HepG2 (cell line): Measurements from ENCODE around the gene HRC. TPM values are rescaled to one million over a fixed set of nuclear protein-coding genes. Genes with fewer than 3 reads are reported as not detected.
A peak's percentile ranks its signal among the peaks of the same experiment; 100 is the strongest.

Experiments used
- ATAC-seq: fragments of 200-7000 bp; cut with Tn5 transposase; 3 replicates; pipeline ENCODE4 v1.9.1; 2020; ENCODE audit warnings: mild to moderate bottlenecking, moderate library complexity
- BruUV-seq: library from RNA; stranded (reverse); fragments of 400-500 nt; replicated peaks from 2 replicates; lab custom pipeline; 2021; lab: Mats Ljungman, UMichigan
- CTCF ChIA-PET: fragments of 300-600 bp; formaldehyde crosslinking; extraction: SDS; loops from one replicate; lab custom pipeline; 2021; ENCODE audit warnings: low total read pairs, inconsistent platforms, low intra/inter-chr PET ratio; lab: Yijun Ruan, JAX
- POLR2A ChIA-PET: fragments of 350-600 bp; sonication (Branson Sonifier 250); formaldehyde crosslinking; loops from one replicate; lab custom pipeline; 2020; ENCODE audit warnings: antibody characterized with exemption, inconsistent platforms; lab: Yijun Ruan, JAX
- DNase-seq: peaks from one replicate; pipeline ENCODE4 v3.0.0-alpha.2; 2015; ENCODE audit warnings: low spot score
- FAIRE-seq: peaks from 3 replicates; lab custom pipeline; 2011; peaks lifted over from hg19 to GRCh38; lab: Jason Lieb, UNC
- H2AFZ ChIP-seq: one replicate; pipeline ENCODE4 v1.6.1; 2011; ENCODE audit warnings: low read length, inconsistent platforms
- H3K27ac ChIP-seq: fragments of 300-600 bp; 3 replicates; pipeline ENCODE4 v1.8.0; 2011; ENCODE audit warnings: mixed run types, mild to moderate bottlenecking, mixed read lengths, low read length, inconsistent platforms; ENCODE audit not compliant: insufficient read depth; ENCODE audit errors: extremely low read length
- H3K27me3 ChIP-seq, 2 experiments: fragments of 200-600 bp in 1 of 2; 2 replicates in 1 of 2; 3 replicates in 1 of 2; pipeline versions ENCODE4 v1.6.0 to v1.8.0; 2011; ENCODE audit warnings: low read length in 2 of 2, mild to moderate bottlenecking in 2 of 2, moderate library complexity in 2 of 2, inconsistent platforms in 1 of 2; ENCODE audit not compliant: insufficient read depth in 2 of 2, control insufficient read depth in 1 of 2
- H3K36me3 ChIP-seq, 2 experiments: fragments of 200-600 bp in 1 of 2; replicated peaks in 1 of 2; 2 replicates in 1 of 2; 3 replicates in 1 of 2; pipeline versions ENCODE4 v1.5.1 to v1.8.0; 2011; ENCODE audit warnings: low read length in 2 of 2, inconsistent platforms in 1 of 2; ENCODE audit not compliant: insufficient read depth in 2 of 2, control insufficient read depth in 1 of 2
- H3K4me1 ChIP-seq: 2 replicates; pipeline ENCODE4 v1.5.1; 2012; ENCODE audit warnings: low read length, inconsistent platforms; ENCODE audit not compliant: insufficient read depth
- H3K4me2 ChIP-seq: 2 replicates; pipeline ENCODE4 v1.6.0; 2011; ENCODE audit warnings: low read depth, low read length, inconsistent platforms
- H3K4me3 ChIP-seq, 3 experiments: fragments of 200-600 bp in 1 of 3; sonication (generic), shearing (Covaris generic) in 1 of 3; replicated peaks in 1 of 3; 2 replicates each; pipeline ENCODE4 v1.5.1; 2011 to 2016; ENCODE audit warnings: low read length in 3 of 3, inconsistent platforms in 2 of 3, low read depth in 2 of 3, mild to moderate bottlenecking in 2 of 3, control low read depth in 1 of 3, mixed read lengths in 1 of 3; ENCODE audit not compliant: insufficient read depth in 1 of 3
- H3K79me2 ChIP-seq: one replicate; pipeline ENCODE4 v1.6.1; 2011; ENCODE audit warnings: low read length, inconsistent platforms; ENCODE audit not compliant: insufficient read depth
- H3K9ac ChIP-seq: 2 replicates; pipeline ENCODE4 v1.6.0; 2011; ENCODE audit warnings: mild to moderate bottlenecking, low read depth, low read length, inconsistent platforms; ENCODE audit not compliant: insufficient read depth
- H3K9me3 ChIP-seq: 2 replicates; pipeline ENCODE4 v1.5.1; 2012; ENCODE audit warnings: mild to moderate bottlenecking, low read length
- H4K20me1 ChIP-seq: 2 replicates; pipeline ENCODE4 v1.6.0; 2011; ENCODE audit warnings: inconsistent platforms, mild to moderate bottlenecking, low read length, moderate library complexity; ENCODE audit not compliant: insufficient read depth
- FLYWCH1 ChIP-seq: sonication (generic); formaldehyde crosslinking; IDR thresholded peaks from 2 replicates; pipeline ENCODE4 v1.8.1; 2023; ENCODE audit warnings: mild to moderate bottlenecking, missing genetic modification reagents
- ISX ChIP-seq: sonication (generic); formaldehyde crosslinking; conservative IDR thresholded peaks from 2 replicates; pipeline ENCODE4 v1.5.0; 2020; ENCODE audit warnings: missing genetic modification reagents
- LCORL ChIP-seq, 2 experiments: fragments of 450-650 bp in 1 of 2; sonication (generic) in 1 of 2; formaldehyde crosslinking in 1 of 2; IDR thresholded peaks; 2 replicates each; pipeline versions ENCODE4 v1.5.0 to v1.6.1; 2017 to 2020; ENCODE audit warnings: antibody characterized with exemption in 1 of 2, missing genetic modification reagents in 1 of 2
- MED13 ChIP-seq: sonication (generic); formaldehyde crosslinking; IDR thresholded peaks from 2 replicates; pipeline ENCODE4 v1.5.0; 2020; ENCODE audit warnings: missing genetic modification reagents
- SP4 ChIP-seq: sonication (generic); formaldehyde crosslinking; IDR thresholded peaks from 2 replicates; pipeline ENCODE4 v1.8.1; 2023; ENCODE audit warnings: mild to moderate bottlenecking, missing genetic modification reagents
- SPEN ChIP-seq: sonication (generic); formaldehyde crosslinking; IDR thresholded peaks from 2 replicates; pipeline ENCODE4 v1.5.1; 2020; ENCODE audit warnings: low read depth, mild to moderate bottlenecking, missing genetic modification reagents
- ZBTB33 ChIP-seq: sonication (generic); formaldehyde crosslinking; IDR thresholded peaks from 2 replicates; pipeline ENCODE4 v1.4.0; 2020; ENCODE audit warnings: missing genetic modification reagents
- ZNF430 ChIP-seq: sonication (generic); formaldehyde crosslinking; IDR thresholded peaks from 2 replicates; pipeline ENCODE4 v1.9.0; 2021; ENCODE audit warnings: mild to moderate bottlenecking, missing genetic modification reagents
- ZNF724P ChIP-seq: sonication (generic); formaldehyde crosslinking; IDR thresholded peaks from 2 replicates; pipeline ENCODE4 v1.8.0; 2022; ENCODE audit warnings: missing genetic modification reagents, borderline replicate concordance
- WGBS: methylation state at CpG from one replicate; pipeline ENCODE4 v1.1.6; 2017; ENCODE audit warnings: low lambda C conversion rate; 5-methylcytosine and 5-hydroxymethylcytosine counted together
- in situ Hi-C: cut with HindIII; loops from 2 replicates; pipeline ENCODE4 v1.10.0; 2017; ENCODE audit warnings: low pct_unique_long_range_greater_than_20kb; ENCODE audit not compliant: extremely low pct_ligation_motif_present
- intact Hi-C: fragments of 100-400 bp; cut with micrococcal nuclease; formaldehyde crosslinking; loops from one replicate; pipeline ENCODE4 v1.10.0; 2022; ENCODE audit not compliant: unreplicated experiment
- polyA plus RNA-seq, 8 experiments: library from polyadenylated mRNA; depleted of rRNA in 3 of 8; stranded (reverse) in 7 of 8; unstranded in 1 of 8; fragments of >200 nt; fragmentation: Illumina TruSeq in 4 of 8; extraction: Trizol in 4 of 8; gene quantifications; 2 replicates each; pipeline versions ENCODE4 v1.2.1 to v1.2.3, GENCODE V29; 2011 to 2016; ENCODE audit warnings: low read depth in 4 of 8, missing spikeins in 1 of 8, mixed read lengths in 1 of 8; ENCODE audit not compliant: insufficient read depth in 1 of 8
- total RNA-seq, 5 experiments: library from RNA; depleted of rRNA; stranded (reverse); fragments of >200 nt; fragmentation: Illumina TruSeq; extraction: Trizol; gene quantifications; 2 replicates each; pipeline ENCODE4 v1.2.3, GENCODE V29; 2016; ENCODE audit warnings: low read depth in 1 of 5
- TF ChIP-seq, protein P1 (sequence below): sonication (generic); formaldehyde crosslinking; IDR thresholded peaks from 2 replicates; pipeline ENCODE4 v1.4.0; 2020; ENCODE audit warnings: missing genetic modification reagents
- TF ChIP-seq, protein P2 (sequence below): sonication (generic); formaldehyde crosslinking; IDR thresholded peaks from 2 replicates; pipeline ENCODE4 v1.9.0; 2021; ENCODE audit warnings: mild to moderate bottlenecking, missing genetic modification reagents

HRC gene
- total and polyA plus RNA-seq, 2 of the 13 experiments (the other 11 are each of a cell fraction or from before 2014, with no cell fraction given), result 3.6 to 15.4 TPM

- TF ChIP-seq LCORL (IDR thresholded peaks at IDR 0.05) (no peak), LCORL (CRISPR knock-in tag; IDR thresholded peaks at IDR 0.05) (0 out of 2 replicates have a peak, but pooled peaks have one; percentile 31), SP4 (no peak), ZBTB33 (CRISPR knock-in tag) (0 out of 2 replicates have a peak, but pooled peaks have one; percentile 17), ZNF724P (CRISPR knock-in tag) (0 out of 2 replicates have a peak, but pooled peaks have one; percentile 51), ZNF430 (CRISPR knock-in tag) (no peak)
These were observed 37.3 kb downstream of the HRC start (continued) for GRCh38 chr19:49117677-49118564.

DNA sequence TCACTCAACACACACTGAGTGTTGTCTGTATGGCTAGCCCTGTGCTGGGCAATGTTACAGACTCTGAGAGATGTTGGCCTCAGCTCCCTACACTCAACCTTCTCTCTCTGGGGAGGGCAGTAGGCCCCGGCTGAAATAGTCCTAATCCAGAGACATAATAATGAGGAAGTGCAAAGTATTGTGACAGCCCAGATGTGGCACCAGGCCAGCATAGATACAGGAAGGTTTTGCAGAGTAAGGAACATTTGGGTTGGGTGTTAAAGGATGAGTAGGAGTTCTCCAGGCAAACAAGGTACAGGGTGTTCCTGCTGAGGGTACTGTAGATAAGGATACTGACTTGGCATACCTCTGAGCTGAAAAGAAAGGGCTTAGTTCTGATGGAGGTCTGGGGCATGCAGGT, 38.7 kb downstream of the HRC start:
- WGBS, result 63% methylated on average over 1 of the region's 1 CpG
- TF ChIP-seq ISX (no peak), MED13 (CRISPR knock-in tag) (no peak), SPEN (CRISPR knock-in tag) (no peak), FLYWCH1 (no peak)
- TF ChIP-seq, protein P1, sequence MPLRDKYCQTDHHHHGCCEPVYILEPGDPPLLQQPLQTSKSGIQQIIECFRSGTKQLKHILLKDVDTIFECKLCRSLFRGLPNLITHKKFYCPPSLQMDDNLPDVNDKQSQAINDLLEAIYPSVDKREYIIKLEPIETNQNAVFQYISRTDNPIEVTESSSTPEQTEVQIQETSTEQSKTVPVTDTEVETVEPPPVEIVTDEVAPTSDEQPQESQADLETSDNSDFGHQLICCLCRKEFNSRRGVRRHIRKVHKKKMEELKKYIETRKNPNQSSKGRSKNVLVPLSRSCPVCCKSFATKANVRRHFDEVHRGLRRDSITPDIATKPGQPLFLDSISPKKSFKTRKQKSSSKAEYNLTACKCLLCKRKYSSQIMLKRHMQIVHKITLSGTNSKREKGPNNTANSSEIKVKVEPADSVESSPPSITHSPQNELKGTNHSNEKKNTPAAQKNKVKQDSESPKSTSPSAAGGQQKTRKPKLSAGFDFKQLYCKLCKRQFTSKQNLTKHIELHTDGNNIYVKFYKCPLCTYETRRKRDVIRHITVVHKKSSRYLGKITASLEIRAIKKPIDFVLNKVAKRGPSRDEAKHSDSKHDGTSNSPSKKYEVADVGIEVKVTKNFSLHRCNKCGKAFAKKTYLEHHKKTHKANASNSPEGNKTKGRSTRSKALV (CRISPR knock-in tag), result no peak
- TF ChIP-seq, protein P2, sequence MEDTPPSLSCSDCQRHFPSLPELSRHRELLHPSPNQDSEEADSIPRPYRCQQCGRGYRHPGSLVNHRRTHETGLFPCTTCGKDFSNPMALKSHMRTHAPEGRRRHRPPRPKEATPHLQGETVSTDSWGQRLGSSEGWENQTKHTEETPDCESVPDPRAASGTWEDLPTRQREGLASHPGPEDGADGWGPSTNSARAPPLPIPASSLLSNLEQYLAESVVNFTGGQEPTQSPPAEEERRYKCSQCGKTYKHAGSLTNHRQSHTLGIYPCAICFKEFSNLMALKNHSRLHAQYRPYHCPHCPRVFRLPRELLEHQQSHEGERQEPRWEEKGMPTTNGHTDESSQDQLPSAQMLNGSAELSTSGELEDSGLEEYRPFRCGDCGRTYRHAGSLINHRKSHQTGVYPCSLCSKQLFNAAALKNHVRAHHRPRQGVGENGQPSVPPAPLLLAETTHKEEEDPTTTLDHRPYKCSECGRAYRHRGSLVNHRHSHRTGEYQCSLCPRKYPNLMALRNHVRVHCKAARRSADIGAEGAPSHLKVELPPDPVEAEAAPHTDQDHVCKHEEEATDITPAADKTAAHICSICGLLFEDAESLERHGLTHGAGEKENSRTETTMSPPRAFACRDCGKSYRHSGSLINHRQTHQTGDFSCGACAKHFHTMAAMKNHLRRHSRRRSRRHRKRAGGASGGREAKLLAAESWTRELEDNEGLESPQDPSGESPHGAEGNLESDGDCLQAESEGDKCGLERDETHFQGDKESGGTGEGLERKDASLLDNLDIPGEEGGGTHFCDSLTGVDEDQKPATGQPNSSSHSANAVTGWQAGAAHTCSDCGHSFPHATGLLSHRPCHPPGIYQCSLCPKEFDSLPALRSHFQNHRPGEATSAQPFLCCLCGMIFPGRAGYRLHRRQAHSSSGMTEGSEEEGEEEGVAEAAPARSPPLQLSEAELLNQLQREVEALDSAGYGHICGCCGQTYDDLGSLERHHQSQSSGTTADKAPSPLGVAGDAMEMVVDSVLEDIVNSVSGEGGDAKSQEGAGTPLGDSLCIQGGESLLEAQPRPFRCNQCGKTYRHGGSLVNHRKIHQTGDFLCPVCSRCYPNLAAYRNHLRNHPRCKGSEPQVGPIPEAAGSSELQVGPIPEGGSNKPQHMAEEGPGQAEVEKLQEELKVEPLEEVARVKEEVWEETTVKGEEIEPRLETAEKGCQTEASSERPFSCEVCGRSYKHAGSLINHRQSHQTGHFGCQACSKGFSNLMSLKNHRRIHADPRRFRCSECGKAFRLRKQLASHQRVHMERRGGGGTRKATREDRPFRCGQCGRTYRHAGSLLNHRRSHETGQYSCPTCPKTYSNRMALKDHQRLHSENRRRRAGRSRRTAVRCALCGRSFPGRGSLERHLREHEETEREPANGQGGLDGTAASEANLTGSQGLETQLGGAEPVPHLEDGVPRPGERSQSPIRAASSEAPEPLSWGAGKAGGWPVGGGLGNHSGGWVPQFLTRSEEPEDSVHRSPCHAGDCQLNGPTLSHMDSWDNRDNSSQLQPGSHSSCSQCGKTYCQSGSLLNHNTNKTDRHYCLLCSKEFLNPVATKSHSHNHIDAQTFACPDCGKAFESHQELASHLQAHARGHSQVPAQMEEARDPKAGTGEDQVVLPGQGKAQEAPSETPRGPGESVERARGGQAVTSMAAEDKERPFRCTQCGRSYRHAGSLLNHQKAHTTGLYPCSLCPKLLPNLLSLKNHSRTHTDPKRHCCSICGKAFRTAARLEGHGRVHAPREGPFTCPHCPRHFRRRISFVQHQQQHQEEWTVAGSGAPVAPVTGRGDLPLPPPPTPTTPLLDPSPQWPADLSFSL (CRISPR knock-in tag), result no peak

More for the DNA sequence above, 38.7 kb downstream of the HRC start:
- ATAC-seq (no peak), FAIRE-seq (no peak), DNase-seq (no peak)
- no peak overlapping the region for H3K9ac ChIP-seq
- H3K36me3 ChIP-seq, result no peaks in the 10 kb centered on the region
- POLR2A ChIA-PET, result interaction anchor here (2.1 kb wide), 1 partner anchor 11 kb away, joined by 9 read pairs; no protein-coding TSS in a partner anchor
- no peaks in the 10 kb centered on the region for H3K9me3 ChIP-seq
- H4K20me1 ChIP-seq, result no peaks in the 10 kb centered on the region
- no peak overlapping the region for H3K27ac ChIP-seq
- no TSS peak for BruUV-seq
- H3K4me3 ChIP-seq, result no peak overlapping the region
- H2AFZ ChIP-seq, result no peak overlapping the region
- intact Hi-C loops, result no loop called here
- peaks cover 0 to 7% of the 10 kb centered on the region in 2 experiments; a peak in 1 of 5 replicates for H3K27me3 ChIP-seq
- H3K4me2 ChIP-seq, result no peak overlapping the region
- peaks cover 4% of the 10 kb centered on the region for H3K79me2 ChIP-seq
- in situ Hi-C loops, result loop anchor here (5.0 kb wide), 1 partner anchor 36 kb away; no protein-coding TSS in a partner anchor
- H3K4me1 ChIP-seq, result peaks cover 59% of the 10 kb centered on the region
- CTCF ChIA-PET, result no interaction called here
